Gastrocnemius medialis (tissue), 4 donors: ENCODE data around the gene CLP1. TPM values are rescaled to one million over a fixed set of nuclear protein-coding genes. Genes with fewer than 3 reads are reported as not detected.
"Not testable (repeated sequence)": the region's sequence is repeated elsewhere in the genome, so short reads cannot be mapped to it uniquely, and the experiment has no call there.

Source experiments
- ATAC-seq, 2 donors: fragments of 150-250 bp; one replicate each; pipeline ENCODE4 v1.9.1; 2016
- DNase-seq, 2 donors: peaks; one replicate each; pipeline ENCODE4 v3.0.0-alpha.2; 2019
- H3K27ac ChIP-seq, 4 donors: fragments of 200-600 bp; sonication (generic); 1 replicate in 1 of 4; 2 replicates in 3 of 4; pipeline ENCODE4 v1.5.1; 2016 to 2018; ENCODE audit warnings: mild to moderate bottlenecking in 2 of 4, moderate library complexity in 1 of 4
- H3K27me3 ChIP-seq, 3 donors: fragments of 200-600 bp; sonication (generic) in 2 of 3; 1 replicate in 1 of 3; 2 replicates in 2 of 3; pipeline versions ENCODE4 v1.5.1 to v1.6.0; 2016 to 2019; ENCODE audit warnings: mild to moderate bottlenecking in 1 of 3, moderate library complexity in 1 of 3
- H3K36me3 ChIP-seq, 2 donors: fragments of 200-600 bp; sonication (generic) in 1 of 2; one replicate each; pipeline ENCODE4 v1.5.1; 2017 to 2018
- H3K4me1 ChIP-seq, 2 donors: fragments of 200-600 bp; sonication (generic) in 1 of 2; one replicate each; pipeline ENCODE4 v1.5.1; 2016 to 2017; ENCODE audit warnings: mild to moderate bottlenecking in 2 of 2
- H3K4me3 ChIP-seq, 4 donors: fragments of 200-600 bp; sonication (generic) in 3 of 4; 1 replicate in 1 of 4; 2 replicates in 3 of 4; pipeline ENCODE4 v1.5.1; 2016 to 2019; ENCODE audit warnings: mild to moderate bottlenecking in 2 of 4
- H3K9me3 ChIP-seq, 3 donors: fragments of 200-600 bp; sonication (generic) in 2 of 3; 1 replicate in 1 of 3; 2 replicates in 2 of 3; pipeline ENCODE4 v1.5.1; 2016 to 2019
- POLR2A ChIP-seq, 2 donors: fragments of 450-650 bp; IDR thresholded peaks; one replicate each; pipeline ENCODE4 v1.6.1; 2017; ENCODE audit warnings: antibody characterized with exemption in 2 of 2, mild to moderate bottlenecking in 2 of 2, moderate library complexity in 2 of 2
- in situ Hi-C, 4 donors: fragments of 200-750 bp; cut with MboI; loops; one replicate each; pipeline versions ENCODE4 v1.15.0 to v1.8.0; 2017; ENCODE audit warnings: low sequenced_read_pairs in 4 of 4
- intact Hi-C: fragments of 100-400 bp; cut with DNase I; formaldehyde crosslinking; loops from one replicate; pipeline ENCODE4 v1.15.1; 2023; ENCODE audit warnings: low total_unique reads
- total RNA-seq, 4 donors: library from RNA; depleted of rRNA; stranded (reverse); fragments of >200 nt; gene quantifications; one replicate each; pipeline versions ENCODE4 v1.1.0 to v1.2.3, GENCODE V29; 2016
- TF ChIP-seq, protein P1 (sequence below), 5 experiments: fragments of 450-650 bp in 3 of 5; fragments of 200-600 bp in 2 of 5; sonication (generic) in 2 of 5; IDR thresholded peaks in 4 of 5; conservative IDR thresholded peaks in 1 of 5; 1 replicate in 4 of 5; 2 replicates in 1 of 5; pipeline ENCODE4 v1.5.1; 2016 to 2019; ENCODE audit warnings: antibody characterized with exemption in 5 of 5, mild to moderate bottlenecking in 3 of 5, moderate library complexity in 3 of 5

CLP1 gene
- total RNA-seq, 4 donors from 2014 or later: 10.6 to 15.3 (median 11.2) TPM

DNA sequence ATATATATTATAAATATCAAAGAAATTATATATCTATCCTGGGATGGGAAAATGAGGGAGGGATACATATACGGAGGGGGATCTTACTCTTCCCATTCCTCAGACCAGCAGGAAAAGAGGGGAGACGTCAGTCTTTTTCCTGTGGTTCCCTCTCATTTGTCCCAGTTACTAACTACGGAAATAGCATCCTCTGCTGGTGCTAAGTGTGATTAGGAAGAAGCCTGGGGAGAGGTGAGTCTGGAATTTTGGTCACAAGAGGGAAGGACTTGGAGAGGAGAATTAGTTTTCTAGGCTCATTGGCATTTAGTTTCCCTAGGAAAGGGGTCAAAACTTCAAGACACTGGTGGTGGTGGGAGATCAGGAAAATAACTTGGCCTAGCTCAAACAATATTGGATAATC, 42.9 kb downstream of the CLP1 start:
- Histone ChIP-seq H3K9me3 (no peaks in the 10 kb centered on the region), H3K27me3 (no peaks in the 10 kb centered on the region), H3K4me3 (no peak overlapping the region), H3K4me1 (no peaks in the 10 kb centered on the region), H3K36me3 (peaks cover 0 to 86% of the 10 kb centered on the region in 2 donors), H3K27ac (no peak overlapping the region)
- ATAC-seq: no peak
- DNase-seq: no peak
- in situ Hi-C loops: loop anchor here in 1 of 4 donors (25.0 kb wide), 1 partner anchor 887 kb away; the partner anchor contains the start of genes LPXN and ZFP91
- no peak for TF ChIP-seq POLR2A (IDR thresholded peaks at IDR 0.05)
- TF ChIP-seq, protein P1, sequence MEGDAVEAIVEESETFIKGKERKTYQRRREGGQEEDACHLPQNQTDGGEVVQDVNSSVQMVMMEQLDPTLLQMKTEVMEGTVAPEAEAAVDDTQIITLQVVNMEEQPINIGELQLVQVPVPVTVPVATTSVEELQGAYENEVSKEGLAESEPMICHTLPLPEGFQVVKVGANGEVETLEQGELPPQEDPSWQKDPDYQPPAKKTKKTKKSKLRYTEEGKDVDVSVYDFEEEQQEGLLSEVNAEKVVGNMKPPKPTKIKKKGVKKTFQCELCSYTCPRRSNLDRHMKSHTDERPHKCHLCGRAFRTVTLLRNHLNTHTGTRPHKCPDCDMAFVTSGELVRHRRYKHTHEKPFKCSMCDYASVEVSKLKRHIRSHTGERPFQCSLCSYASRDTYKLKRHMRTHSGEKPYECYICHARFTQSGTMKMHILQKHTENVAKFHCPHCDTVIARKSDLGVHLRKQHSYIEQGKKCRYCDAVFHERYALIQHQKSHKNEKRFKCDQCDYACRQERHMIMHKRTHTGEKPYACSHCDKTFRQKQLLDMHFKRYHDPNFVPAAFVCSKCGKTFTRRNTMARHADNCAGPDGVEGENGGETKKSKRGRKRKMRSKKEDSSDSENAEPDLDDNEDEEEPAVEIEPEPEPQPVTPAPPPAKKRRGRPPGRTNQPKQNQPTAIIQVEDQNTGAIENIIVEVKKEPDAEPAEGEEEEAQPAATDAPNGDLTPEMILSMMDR (IDR thresholded peaks at IDR 0.05 in 4 of 5, conservative IDR thresholded peaks at IDR 0.05 in 1 of 5): no peak
- intact Hi-C loops: no loop called here

- no peak for ATAC-seq
- Histone ChIP-seq H3K27ac (no peak overlapping the region), H3K36me3 (peaks cover 0 to 59% of the 10 kb centered on the region in 2 donors), H3K4me3 (no peak overlapping the region), H3K27me3 (no peaks in the 10 kb centered on the region), H3K9me3 (no peaks in the 10 kb centered on the region), H3K4me1 (peaks cover 0 to 4% of the 10 kb centered on the region in 2 donors)
- DNase-seq: no peak
- intact Hi-C loops (no loop called here), in situ Hi-C loops (loop anchor here in 1 of 4 donors (25.0 kb wide), 1 partner anchor 884 kb away; the partner anchor contains the start of genes LPXN and ZFP91)
- TF ChIP-seq, protein P1 (IDR thresholded peaks at IDR 0.05 in 4 of 5, conservative IDR thresholded peaks at IDR 0.05 in 1 of 5): no peak
- no peak for TF ChIP-seq POLR2A (IDR thresholded peaks at IDR 0.05)
Observed at GRCh38 chr11:57703341-57703740, 45.8 kb downstream of the CLP1 start.

- in situ Hi-C loops (loop anchor here in 1 of 4 donors (25.0 kb wide), 1 partner anchor 882 kb away; the partner anchor contains the start of genes LPXN and ZFP91), intact Hi-C loops (no loop called here)
- Histone ChIP-seq H3K27me3 (no peaks in the 10 kb centered on the region), H3K4me1 (peaks cover 0 to 4% of the 10 kb centered on the region in 2 donors), H3K9me3 (no peaks in the 10 kb centered on the region), H3K27ac (no peak overlapping the region), H3K4me3 (no peak overlapping the region), H3K36me3 (peaks cover 0 to 43% of the 10 kb centered on the region in 2 donors)
- TF ChIP-seq POLR2A (IDR thresholded peaks at IDR 0.05): no peak
- TF ChIP-seq, protein P1 (IDR thresholded peaks at IDR 0.05 in 4 of 5, conservative IDR thresholded peaks at IDR 0.05 in 1 of 5): no peak
- ATAC-seq (no peak), DNase-seq (no peak)
Observed at GRCh38 chr11:57704932-57705331, 47.4 kb downstream of the CLP1 start.

DNA sequence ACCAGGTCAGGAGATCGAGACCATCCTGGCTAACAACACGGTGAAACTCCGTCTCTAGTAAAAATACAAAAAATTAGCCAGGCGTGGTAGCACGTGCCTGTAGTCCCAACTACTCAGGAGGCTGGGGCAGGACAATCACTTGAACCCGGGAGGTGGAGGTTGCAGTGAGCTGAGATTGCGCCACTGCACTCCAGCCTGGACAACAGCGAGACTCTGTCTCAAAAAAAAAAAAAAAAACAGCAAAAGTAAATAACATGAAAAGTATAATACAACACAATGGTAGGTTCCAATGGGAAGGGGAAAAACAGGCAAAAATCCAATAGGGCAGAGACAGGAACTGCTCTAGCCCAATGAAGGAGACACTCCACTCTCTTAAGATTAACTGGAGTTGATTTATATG, 47.9 kb downstream of the CLP1 start:
- H3K4me3 ChIP-seq, intact Hi-C loops, H3K9me3 ChIP-seq, H3K4me1 ChIP-seq, DNase-seq, ATAC-seq, H3K27me3 ChIP-seq, H3K27ac ChIP-seq: not testable (repeated sequence)
- in situ Hi-C loops: loop anchor here in 1 of 4 donors (25.0 kb wide), 1 partner anchor 882 kb away; the partner anchor contains the start of genes LPXN and ZFP91
- peaks cover 0 to 38% of the 10 kb centered on the region in 2 donors for H3K36me3 ChIP-seq

- Histone ChIP-seq H3K9me3 (no peaks in the 10 kb centered on the region), H3K4me3 (no peak overlapping the region), H3K27ac (no peak overlapping the region), H3K36me3 (peaks cover 0 to 3% of the 10 kb centered on the region in 2 donors), H3K4me1 (peaks cover 30% of the 10 kb centered on the region in 2 donors), H3K27me3 (no peaks in the 10 kb centered on the region)
- ATAC-seq (no peak), DNase-seq (no peak)
- in situ Hi-C loops (loop anchor here in 1 of 4 donors (25.0 kb wide), 1 partner anchor 877 kb away; the partner anchor contains the start of genes LPXN and ZFP91), intact Hi-C loops (loop anchor here (5.0 kb wide), 2 partner anchors 867 to 1907 kb away; partner anchors contain the start of genes LPXN, OSBP and ZFP91)
- TF ChIP-seq, protein P1 (IDR thresholded peaks at IDR 0.05 in 4 of 5, conservative IDR thresholded peaks at IDR 0.05 in 1 of 5): no peak
- TF ChIP-seq POLR2A (IDR thresholded peaks at IDR 0.05): no peak
Observed at GRCh38 chr11:57709802-57710367, 52.3 kb downstream of the CLP1 start.
